ENCODE measurements around the gene TFCP2. TPM values are rescaled to one million over a fixed set of nuclear protein-coding genes. Genes with fewer than 3 reads are reported as not detected.

TFCP2 gene
- total RNA-seq, 1 donor from 2014 or later, result 3.0 TPM

DNA sequence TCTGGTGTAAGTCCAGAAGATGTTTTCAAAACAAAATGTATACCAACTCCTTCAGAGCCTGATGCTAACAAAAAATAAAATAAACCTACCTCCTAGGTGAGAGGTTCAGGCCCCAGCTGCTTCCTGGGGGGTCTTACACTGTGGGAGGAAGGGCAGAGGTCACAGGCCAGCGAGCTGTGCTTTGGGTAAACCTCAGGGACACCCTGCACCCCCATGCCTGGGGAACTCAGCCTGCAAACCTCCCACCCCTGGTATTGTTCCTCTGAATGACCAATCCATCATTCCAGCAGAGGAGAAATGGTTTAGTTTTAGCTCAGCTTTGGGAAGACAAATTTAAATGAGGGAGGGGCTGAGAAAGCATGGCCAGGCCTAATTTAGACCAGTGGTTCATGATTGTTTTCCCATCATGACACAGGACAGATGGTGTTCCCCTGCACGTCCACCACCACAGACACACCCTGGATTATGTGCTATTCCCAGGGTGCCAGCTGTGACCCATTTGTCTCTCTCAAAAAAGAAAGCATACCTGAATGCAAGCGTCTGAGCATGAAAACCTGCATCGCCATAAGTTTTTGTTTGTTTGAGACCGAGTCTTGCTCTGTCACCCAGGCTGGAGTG is 14.5 kb upstream of the TFCP2 start:
- TF ChIP-seq, protein P1, sequence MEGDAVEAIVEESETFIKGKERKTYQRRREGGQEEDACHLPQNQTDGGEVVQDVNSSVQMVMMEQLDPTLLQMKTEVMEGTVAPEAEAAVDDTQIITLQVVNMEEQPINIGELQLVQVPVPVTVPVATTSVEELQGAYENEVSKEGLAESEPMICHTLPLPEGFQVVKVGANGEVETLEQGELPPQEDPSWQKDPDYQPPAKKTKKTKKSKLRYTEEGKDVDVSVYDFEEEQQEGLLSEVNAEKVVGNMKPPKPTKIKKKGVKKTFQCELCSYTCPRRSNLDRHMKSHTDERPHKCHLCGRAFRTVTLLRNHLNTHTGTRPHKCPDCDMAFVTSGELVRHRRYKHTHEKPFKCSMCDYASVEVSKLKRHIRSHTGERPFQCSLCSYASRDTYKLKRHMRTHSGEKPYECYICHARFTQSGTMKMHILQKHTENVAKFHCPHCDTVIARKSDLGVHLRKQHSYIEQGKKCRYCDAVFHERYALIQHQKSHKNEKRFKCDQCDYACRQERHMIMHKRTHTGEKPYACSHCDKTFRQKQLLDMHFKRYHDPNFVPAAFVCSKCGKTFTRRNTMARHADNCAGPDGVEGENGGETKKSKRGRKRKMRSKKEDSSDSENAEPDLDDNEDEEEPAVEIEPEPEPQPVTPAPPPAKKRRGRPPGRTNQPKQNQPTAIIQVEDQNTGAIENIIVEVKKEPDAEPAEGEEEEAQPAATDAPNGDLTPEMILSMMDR (IDR thresholded peaks at IDR 0.05), result no peak

DNA sequence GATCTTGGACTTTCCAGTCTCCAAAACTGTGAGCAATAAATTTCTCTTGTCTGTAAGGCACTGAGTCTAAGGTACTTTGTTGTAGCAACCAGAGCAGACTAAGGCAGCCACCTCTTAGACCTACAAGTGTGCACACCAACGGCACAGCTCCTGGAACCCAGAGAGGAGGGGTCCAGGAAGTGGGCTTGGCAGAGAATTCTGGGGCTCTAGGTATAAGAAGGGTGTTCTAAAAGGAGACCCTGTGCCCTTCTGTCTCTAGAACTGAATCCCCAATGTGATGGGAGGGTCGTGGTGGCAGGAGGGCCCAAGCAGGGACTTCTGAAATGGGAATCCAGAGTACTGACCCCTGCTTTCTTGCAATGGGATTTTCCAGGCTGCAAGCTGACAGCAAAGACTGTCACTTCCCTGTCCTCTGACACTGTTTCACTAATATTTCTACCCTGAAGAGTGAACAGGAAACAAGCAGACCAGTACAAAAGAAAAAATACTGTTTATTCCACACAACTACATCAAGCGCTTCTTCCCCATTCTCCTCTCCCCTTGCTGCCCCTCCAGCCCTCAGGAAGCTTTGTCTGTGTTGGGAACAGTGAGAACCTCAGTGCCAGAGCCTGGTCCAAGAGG is 13.6 kb upstream of the TFCP2 start:
- Histone ChIP-seq H3K4me1 (no peaks in the 10 kb centered on the region), H3K36me3 (peaks cover 12 to 20% of the 10 kb centered on the region in 2 donors), H3K9me3 (no peaks in the 10 kb centered on the region), H3K27me3 (no peaks in the 10 kb centered on the region), H3K4me3 (no peak overlapping the region), H3K27ac (no peak overlapping the region)
- intact Hi-C loops (cut with DNase I), result no loop called here
- TF ChIP-seq, protein P1 (IDR thresholded peaks at IDR 0.05), result no peak
- DNase-seq (ENCODE audit: low spot score in 2 of 2), result no peak

More for the DNA sequence above, 14.5 kb upstream of the TFCP2 start:
- Histone ChIP-seq H3K4me3 (no peak overlapping the region), H3K4me1 (no peaks in the 10 kb centered on the region), H3K36me3 (peaks cover 15 to 25% of the 10 kb centered on the region in 2 donors), H3K27me3 (no peaks in the 10 kb centered on the region), H3K9me3 (no peaks in the 10 kb centered on the region), H3K27ac (no peak overlapping the region)
- intact Hi-C loops (cut with DNase I), result no loop called here
- no peak for DNase-seq (ENCODE audit: low spot score in 2 of 2)

DNA sequence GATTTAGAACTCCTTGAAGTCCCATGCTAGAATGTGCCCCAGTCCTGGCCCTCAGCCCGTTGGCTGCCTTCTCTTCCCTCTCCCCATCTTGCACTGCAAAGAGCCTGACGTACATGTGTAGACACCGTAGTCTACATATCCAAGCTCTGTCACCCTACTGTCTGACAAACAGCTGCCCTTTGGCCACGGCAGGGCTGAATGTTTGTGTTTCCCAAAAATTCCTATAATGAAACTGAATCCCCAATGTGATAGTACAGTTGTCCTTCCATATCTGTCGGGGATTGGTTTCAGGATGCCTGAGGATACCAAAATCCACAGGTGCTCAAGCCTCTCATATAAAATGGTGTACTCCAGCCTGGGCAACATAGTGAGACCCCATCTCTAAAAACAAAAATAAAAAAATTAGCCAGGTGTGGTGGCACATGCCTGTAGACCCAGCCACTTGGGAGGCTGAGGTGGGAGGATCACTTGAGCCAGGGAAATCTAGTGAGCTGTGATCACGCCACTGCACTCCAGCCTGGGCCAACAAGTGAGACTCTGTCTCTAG is 12.3 kb upstream of the TFCP2 start:
- Histone ChIP-seq H3K9me3 (no peaks in the 10 kb centered on the region), H3K27me3 (no peaks in the 10 kb centered on the region), H3K4me1 (no peaks in the 10 kb centered on the region), H3K27ac (no peak overlapping the region), H3K4me3 (no peak overlapping the region), H3K36me3 (peaks cover 7% of the 10 kb centered on the region in 2 donors)
- DNase-seq (ENCODE audit: low spot score in 2 of 2), result no peak
- TF ChIP-seq, protein P1 (IDR thresholded peaks at IDR 0.05), result no peak
- intact Hi-C loops (cut with DNase I), result no loop called here

- H3K27me3 ChIP-seq, result no peaks in the 10 kb centered on the region
- H3K4me3 ChIP-seq, result no peak overlapping the region
- no peak overlapping the region for H3K27ac ChIP-seq
- TF ChIP-seq, protein P1 (IDR thresholded peaks at IDR 0.05), result no peak
- DNase-seq (ENCODE audit: low spot score in 2 of 2), result no peak
- no peaks in the 10 kb centered on the region for H3K36me3 ChIP-seq
- intact Hi-C loops (cut with DNase I), result no loop called here
- no peaks in the 10 kb centered on the region for H3K4me1 ChIP-seq
- H3K9me3 ChIP-seq, result no peaks in the 10 kb centered on the region
Observed at GRCh38 chr12:51183816-51184215, 10.9 kb upstream of the TFCP2 start.

GRCh38 chr12:51183349-51183748 is 10.4 kb upstream of the TFCP2 start:
- intact Hi-C loops (cut with DNase I), result no loop called here
- DNase-seq (ENCODE audit: low spot score in 2 of 2), result no peak
- TF ChIP-seq, protein P1 (IDR thresholded peaks at IDR 0.05), result no peak
- no peaks in the 10 kb centered on the region for H3K9me3 ChIP-seq
- H3K36me3 ChIP-seq, result no peaks in the 10 kb centered on the region
- H3K4me1 ChIP-seq, result no peaks in the 10 kb centered on the region
- no peaks in the 10 kb centered on the region for H3K27me3 ChIP-seq
- H3K4me3 ChIP-seq, result no peak overlapping the region
- no peak overlapping the region for H3K27ac ChIP-seq
